Measurements from ENCODE around the gene CORIN. TPM values are rescaled to one million over a fixed set of nuclear protein-coding genes. Genes with fewer than 3 reads are reported as not detected.

CORIN gene
- total and polyA plus RNA-seq, 2 of the 13 experiments (the other 11 are each of a cell fraction or from before 2014, with no cell fraction given) = 0.84 to 1.2 TPM

- POLR2A ChIA-PET = no interaction called here
- BruUV-seq (replicated peaks) = no TSS peak
Observed at GRCh38 chr4:47829438-47829837, 8.4 kb downstream of the CORIN start.

More at GRCh38 chr4:47829438-47829837, 8.4 kb downstream of the CORIN start:
- Histone ChIP-seq H3K79me2 (ENCODE audit: insufficient read depth, low read length) (no peaks in the 10 kb centered on the region), H4K20me1 (ENCODE audit: insufficient read depth, low read length) (no peaks in the 10 kb centered on the region), H3K27ac (ENCODE audit: extremely low read length, insufficient read depth, low read length) (no peak overlapping the region), H2AFZ (ENCODE audit: low read length) (no peak overlapping the region), H3K4me3 (replicated peaks in 1 of 3; ENCODE audit: insufficient read depth in 1 of 3, low read depth in 2 of 3, low read length in 3 of 3) (no peak overlapping the region), H3K36me3 (replicated peaks in 1 of 2; ENCODE audit: control insufficient read depth in 1 of 2, insufficient read depth in 2 of 2, low read length in 2 of 2) (no peaks in the 10 kb centered on the region), H3K27me3 (ENCODE audit: control insufficient read depth in 1 of 2, insufficient read depth in 2 of 2, low read length in 2 of 2) (no peaks in the 10 kb centered on the region), H3K4me1 (ENCODE audit: insufficient read depth, low read length) (no peaks in the 10 kb centered on the region), H3K4me2 (ENCODE audit: low read depth, low read length) (no peak overlapping the region), H3K9me3 (ENCODE audit: low read length) (peaks cover 6% of the 10 kb centered on the region; the same call in 1 of the 2 replicates), H3K9ac (ENCODE audit: insufficient read depth, low read depth, low read length) (no peak overlapping the region)
- CTCF ChIA-PET (ENCODE audit: low intra/inter-chr PET ratio, low total read pairs) = no interaction called here
- TF ChIP-seq ZSCAN30 (CRISPR knock-in tag; IDR thresholded peaks at IDR 0.05) (no peak), ZNF558 (CRISPR knock-in tag; IDR thresholded peaks at IDR 0.05; ENCODE audit: borderline replicate concordance) (no peak), ZNF773 (CRISPR knock-in tag; IDR thresholded peaks at IDR 0.05; ENCODE audit: borderline replicate concordance) (no peak), ZNF800 (CRISPR knock-in tag; IDR thresholded peaks at IDR 0.05) (no peak), SATB2 (CRISPR knock-in tag; IDR thresholded peaks at IDR 0.05) (no peak), ARNT (IDR thresholded peaks at IDR 0.05) (no peak), NBN (conservative IDR thresholded peaks at IDR 0.05) (no peak), ATF4 (CRISPR knock-in tag; IDR thresholded peaks at IDR 0.05) (no peak), ZSCAN12 (CRISPR knock-in tag; IDR thresholded peaks at IDR 0.05) (no peak), ZNF629 (CRISPR knock-in tag; conservative IDR thresholded peaks at IDR 0.05) (no peak)
- ATAC-seq (no peak), DNase-seq (ENCODE audit: low spot score) (no peak), FAIRE-seq (no peak)
- in situ Hi-C loops (cut with HindIII; ENCODE audit: extremely low pct_ligation_motif_present, low pct_unique_long_range_greater_than_20kb) = no loop called here
- intact Hi-C loops (cut with micrococcal nuclease; ENCODE audit: unreplicated experiment) = no loop called here

Measured in HepG2 (cell line).